ENCODE results near the gene PRPSAP2.
"Not testable (repeated sequence)": the region's sequence is repeated elsewhere in the genome, so short reads cannot be mapped to it uniquely, and the experiment has no call there.

The PRPSAP2 gene

GRCh38 chr17:18857864-18858566, at the start of gene PRPSAP2:
TSS of gene PRPSAP2 (plus strand) at chr17:18858131. CDS start at chr17:18865834, 7,703 bp downstream.
- Histone ChIP-seq H3K27me3 (ENCODE audit: control insufficient read depth, insufficient read depth, low read length) (no peaks in the 10 kb centered on the region), H3K4me1 (ENCODE audit: control insufficient read depth, insufficient read depth, low read length) (0 out of 2 replicates have a peak, but pooled peaks cover 1% of the 10 kb centered on the region), H3K4me3 (ENCODE audit: low read length) (peak within 1 kb of the TSS; percentile 95; the same call in 1 of the 2 replicates), H3K36me3 (ENCODE audit: control insufficient read depth, insufficient read depth, low read length) (no peaks in the 10 kb centered on the region), H3K27ac (ENCODE audit: low read length) (no peak within 1 kb of the TSS), H3K9me3 (ENCODE audit: control insufficient read depth, insufficient read depth, low read length) (no peaks in the 10 kb centered on the region)
- no CpG with 5 or more reads among the region's 58 CpGs for WGBS (ENCODE audit: insufficient coverage, insufficient read length)
- DNase-seq (ENCODE audit: low read depth, low spot score), result peak; percentile 70

GRCh38 chr17:18815924-18816323, 42.0 kb upstream of the PRPSAP2 start:
- not testable (repeated sequence) for H3K27ac ChIP-seq (ENCODE audit: low read length); H3K36me3 ChIP-seq (ENCODE audit: control insufficient read depth, insufficient read depth, low read length); H3K4me3 ChIP-seq (ENCODE audit: low read length); H3K27me3 ChIP-seq (ENCODE audit: control insufficient read depth, insufficient read depth, low read length); H3K9me3 ChIP-seq (ENCODE audit: control insufficient read depth, insufficient read depth, low read length); H3K4me1 ChIP-seq (ENCODE audit: control insufficient read depth, insufficient read depth, low read length); DNase-seq (ENCODE audit: low read depth, low spot score)
- WGBS (ENCODE audit: insufficient coverage, insufficient read length), result no CpG with 5 or more reads among the region's 3 CpGs

- no CpG with 5 or more reads among the region's 9 CpGs for WGBS (ENCODE audit: insufficient coverage, insufficient read length)
- DNase-seq (ENCODE audit: low read depth, low spot score); H3K36me3 ChIP-seq (ENCODE audit: control insufficient read depth, insufficient read depth, low read length); H3K4me1 ChIP-seq (ENCODE audit: control insufficient read depth, insufficient read depth, low read length); H3K27ac ChIP-seq (ENCODE audit: low read length); H3K27me3 ChIP-seq (ENCODE audit: control insufficient read depth, insufficient read depth, low read length); H3K4me3 ChIP-seq (ENCODE audit: low read length); H3K9me3 ChIP-seq (ENCODE audit: control insufficient read depth, insufficient read depth, low read length): not testable (repeated sequence)
Observed at GRCh38 chr17:18816489-18817371, 41.2 kb upstream of the PRPSAP2 start.

GRCh38 chr17:18821430-18821829, 36.5 kb upstream of the PRPSAP2 start:
- WGBS (ENCODE audit: insufficient coverage, insufficient read length), result no CpG with 5 or more reads among the region's 3 CpGs
- DNase-seq (ENCODE audit: low read depth, low spot score), result not testable (repeated sequence)

GRCh38 chr17:18827613-18828012, 30.3 kb upstream of the PRPSAP2 start:
- H3K9me3 ChIP-seq (ENCODE audit: control insufficient read depth, insufficient read depth, low read length); DNase-seq (ENCODE audit: low read depth, low spot score); H3K36me3 ChIP-seq (ENCODE audit: control insufficient read depth, insufficient read depth, low read length); H3K27ac ChIP-seq (ENCODE audit: low read length); H3K4me3 ChIP-seq (ENCODE audit: low read length); H3K4me1 ChIP-seq (ENCODE audit: control insufficient read depth, insufficient read depth, low read length); H3K27me3 ChIP-seq (ENCODE audit: control insufficient read depth, insufficient read depth, low read length): not testable (repeated sequence)
- no CpG with 5 or more reads among the region's 1 CpG for WGBS (ENCODE audit: insufficient coverage, insufficient read length)

More at GRCh38 chr17:18821430-18821829, 36.5 kb upstream of the PRPSAP2 start:
- H3K27ac ChIP-seq (ENCODE audit: low read length); H3K4me1 ChIP-seq (ENCODE audit: control insufficient read depth, insufficient read depth, low read length); H3K9me3 ChIP-seq (ENCODE audit: control insufficient read depth, insufficient read depth, low read length); H3K4me3 ChIP-seq (ENCODE audit: low read length); H3K27me3 ChIP-seq (ENCODE audit: control insufficient read depth, insufficient read depth, low read length); H3K36me3 ChIP-seq (ENCODE audit: control insufficient read depth, insufficient read depth, low read length): not testable (repeated sequence)

- H3K9me3 ChIP-seq (ENCODE audit: control insufficient read depth, insufficient read depth, low read length), result no peaks in the 10 kb centered on the region
- no CpG with 5 or more reads among the region's 6 CpGs for WGBS (ENCODE audit: insufficient coverage, insufficient read length)
- no peaks in the 10 kb centered on the region for H3K36me3 ChIP-seq (ENCODE audit: control insufficient read depth, insufficient read depth, low read length)
- H3K27me3 ChIP-seq (ENCODE audit: control insufficient read depth, insufficient read depth, low read length), result no peaks in the 10 kb centered on the region
- H3K4me3 ChIP-seq (ENCODE audit: low read length), result no peak overlapping the region
- DNase-seq (ENCODE audit: low read depth, low spot score), result no peak
- H3K27ac ChIP-seq (ENCODE audit: low read length), result no peak overlapping the region
- H3K4me1 ChIP-seq (ENCODE audit: control insufficient read depth, insufficient read depth, low read length), result 0 out of 2 replicates have a peak, but pooled peaks cover 1% of the 10 kb centered on the region
Observed at GRCh38 chr17:18848501-18848900, 9.4 kb upstream of the PRPSAP2 start.

GRCh38 chr17:18850679-18851078, 7.3 kb upstream of the PRPSAP2 start:
- Histone ChIP-seq H3K4me3 (ENCODE audit: low read length) (no peak overlapping the region), H3K27me3 (ENCODE audit: control insufficient read depth, insufficient read depth, low read length) (no peaks in the 10 kb centered on the region), H3K36me3 (ENCODE audit: control insufficient read depth, insufficient read depth, low read length) (no peaks in the 10 kb centered on the region), H3K9me3 (ENCODE audit: control insufficient read depth, insufficient read depth, low read length) (no peaks in the 10 kb centered on the region), H3K4me1 (ENCODE audit: control insufficient read depth, insufficient read depth, low read length) (0 out of 2 replicates have a peak, but pooled peaks cover 1% of the 10 kb centered on the region), H3K27ac (ENCODE audit: low read length) (no peak overlapping the region)
- no peak for DNase-seq (ENCODE audit: low read depth, low spot score)
- no CpG with 5 or more reads among the region's 1 CpG for WGBS (ENCODE audit: insufficient coverage, insufficient read length)

GRCh38 chr17:18851201-18851600, 6.7 kb upstream of the PRPSAP2 start:
- no peaks in the 10 kb centered on the region for H3K36me3 ChIP-seq (ENCODE audit: control insufficient read depth, insufficient read depth, low read length)
- H3K4me1 ChIP-seq (ENCODE audit: control insufficient read depth, insufficient read depth, low read length), result 0 out of 2 replicates have a peak, but pooled peaks cover 1% of the 10 kb centered on the region
- no peaks in the 10 kb centered on the region for H3K9me3 ChIP-seq (ENCODE audit: control insufficient read depth, insufficient read depth, low read length)
- no CpG with 5 or more reads among the region's 3 CpGs for WGBS (ENCODE audit: insufficient coverage, insufficient read length)
- no peak overlapping the region for H3K27ac ChIP-seq (ENCODE audit: low read length)
- H3K4me3 ChIP-seq (ENCODE audit: low read length), result no peak overlapping the region
- H3K27me3 ChIP-seq (ENCODE audit: control insufficient read depth, insufficient read depth, low read length), result no peaks in the 10 kb centered on the region
- DNase-seq (ENCODE audit: low read depth, low spot score), result no peak

GRCh38 chr17:18854956-18855355, 3.0 kb upstream of the PRPSAP2 start:
- no peak for DNase-seq (ENCODE audit: low read depth, low spot score)
- Histone ChIP-seq H3K27me3 (ENCODE audit: control insufficient read depth, insufficient read depth, low read length) (no peaks in the 10 kb centered on the region), H3K4me3 (ENCODE audit: low read length) (no peak overlapping the region), H3K4me1 (ENCODE audit: control insufficient read depth, insufficient read depth, low read length) (0 out of 2 replicates have a peak, but pooled peaks cover 1% of the 10 kb centered on the region), H3K36me3 (ENCODE audit: control insufficient read depth, insufficient read depth, low read length) (no peaks in the 10 kb centered on the region), H3K27ac (ENCODE audit: low read length) (no peak overlapping the region), H3K9me3 (ENCODE audit: control insufficient read depth, insufficient read depth, low read length) (no peaks in the 10 kb centered on the region)
- no CpG with 5 or more reads among the region's 7 CpGs for WGBS (ENCODE audit: insufficient coverage, insufficient read length)

- no peaks in the 10 kb centered on the region for H3K36me3 ChIP-seq (ENCODE audit: control insufficient read depth, insufficient read depth, low read length)
- H3K4me3 ChIP-seq (ENCODE audit: low read length), result peak overlapping the region; percentile 80
- peak; percentile 91 for DNase-seq (ENCODE audit: low read depth, low spot score)
- no peaks in the 10 kb centered on the region for H3K27me3 ChIP-seq (ENCODE audit: control insufficient read depth, insufficient read depth, low read length)
- WGBS (ENCODE audit: insufficient coverage, insufficient read length), result no CpG with 5 or more reads among the region's 29 CpGs
- H3K9me3 ChIP-seq (ENCODE audit: control insufficient read depth, insufficient read depth, low read length), result no peaks in the 10 kb centered on the region
- H3K27ac ChIP-seq (ENCODE audit: low read length), result no peak overlapping the region
- H3K4me1 ChIP-seq (ENCODE audit: control insufficient read depth, insufficient read depth, low read length), result 0 out of 2 replicates have a peak, but pooled peaks cover 1% of the 10 kb centered on the region
Observed at GRCh38 chr17:18855831-18856569, 1.9 kb upstream of the PRPSAP2 start.

All from iPS DF 6.9 (cell line).